Psoas muscle (tissue), 8 donors: Measurements from ENCODE around the gene MEMO1. TPM values are rescaled to one million over a fixed set of nuclear protein-coding genes. Genes with fewer than 3 reads are reported as not detected.
"Not testable (repeated sequence)": the region's sequence is repeated elsewhere in the genome, so short reads cannot be mapped to it uniquely, and the experiment has no call there.

Source experiments
- ATAC-seq, 4 donors: fragments of 200-7000 bp; cut with Tn5 transposase; one replicate each; pipeline ENCODE4 v1.9.1; 2020; ENCODE audit warnings: moderate library complexity in 3 of 4, mild to moderate bottlenecking in 2 of 4
- DNase-seq, 2 donors: peaks; one replicate each; pipeline ENCODE4 v3.0.0-alpha.2; 2020
- H3K27ac ChIP-seq: fragments of 200-600 bp; one replicate; pipeline ENCODE4 v1.8.0; 2022
- H3K27me3 ChIP-seq, 3 donors: fragments of 200-600 bp in 1 of 3; one replicate each; pipeline versions ENCODE4 v1.6.1 to v1.8.0; 2013 to 2022; ENCODE audit warnings: low read length in 2 of 3, mild to moderate bottlenecking in 2 of 3, moderate library complexity in 1 of 3; ENCODE audit not compliant: insufficient read depth in 3 of 3
- H3K36me3 ChIP-seq, 2 donors: fragments of 200-600 bp in 1 of 2; one replicate each; pipeline versions ENCODE4 v1.6.1 to v1.8.0; 2013 to 2022; ENCODE audit warnings: low read depth in 1 of 2, mild to moderate bottlenecking in 1 of 2, moderate library complexity in 1 of 2; ENCODE audit not compliant: insufficient read depth in 1 of 2
- H3K4me1 ChIP-seq: fragments of 200-600 bp; one replicate; pipeline ENCODE4 v1.8.0; 2022
- H3K4me3 ChIP-seq: fragments of 200-600 bp; one replicate; pipeline ENCODE4 v1.8.0; 2022; ENCODE audit warnings: mild to moderate bottlenecking
- H3K9me3 ChIP-seq: fragments of 200-600 bp; one replicate; pipeline ENCODE4 v1.8.0; 2022
- CTCF ChIP-seq: fragments of 200-600 bp; IDR thresholded peaks from one replicate; pipeline ENCODE4 v1.8.0; 2022; ENCODE audit warnings: antibody characterized with exemption
- WGBS, 3 donors: extraction: QIAGEN DNeasy Blood & Tissue Kit; methylation state at CpG; one replicate each; pipeline versions ENCODE4 v1.1.6 to v1.1.7; 2013; 5-methylcytosine and 5-hydroxymethylcytosine counted together
- intact Hi-C, 2 donors: fragments of 100-400 bp; cut with DNase I; formaldehyde crosslinking; loops; one replicate each; pipeline versions ENCODE4 v1.11.0 to v1.14.2; 2022
- polyA plus RNA-seq, 3 donors: library from polyadenylated mRNA; stranded (reverse); fragments of 200-250 nt; gene quantifications; one replicate each; pipeline ENCODE4 v1.2.3, GENCODE V29; 2013
- total RNA-seq, 4 donors: library from RNA; stranded (reverse); fragmentation: NEBNext Ultra II Directional in 2 of 4; extraction: Animal tissue kit (Norgen Biotek cat#: 25700) in 2 of 4; gene quantifications; one replicate each; pipeline versions ENCODE4 v1.2.1 to v1.2.4, GENCODE V29; 2021 to 2023
- donor health status: healthy with polysubstance abuse.
- donor health status: DM: no; HTN: no; CAD: no; lungs with moderate emphysema.
- donor health status: Bipolar disorder and iron deficiency.
- donor health status: healthy.
- donor health status: DM: yes; HTN: yes; CAD: no.
- donor health status: DM: no; HTN: no; CAD: no.
- donor health status: DM: no; HTN: no; CAD: no.
- donor health status: DM: yes; HTN: yes; CAD: no.

Gene MEMO1
- total and polyA plus RNA-seq, 7 donors = 40.0 to 86.8 (median 56.0) TPM

- no peak for DNase-seq
- 97 to 98% (median 98%) methylated on average over 6 of the region's 6 CpGs for WGBS, 3 donors
- Histone ChIP-seq H3K4me1 (peaks cover 51% of the 10 kb centered on the region), H3K36me3 (no peaks in the 10 kb centered on the region), H3K4me3 (no peak overlapping the region), H3K27me3 (no peaks in the 10 kb centered on the region), H3K27ac (no peak overlapping the region), H3K9me3 (no peaks in the 10 kb centered on the region)
- no peak for TF ChIP-seq CTCF
- intact Hi-C loops = no loop called here
- ATAC-seq = no peak
Observed at GRCh38 chr2:31978436-31978835, 32.4 kb downstream of the MEMO1 start.

- H3K27ac ChIP-seq = no peak overlapping the region
- no peak overlapping the region for H3K4me3 ChIP-seq
- intact Hi-C loops = no loop called here
- no peaks in the 10 kb centered on the region for H3K9me3 ChIP-seq
- TF ChIP-seq CTCF = no peak
- H3K36me3 ChIP-seq = no peaks in the 10 kb centered on the region
- no peaks in the 10 kb centered on the region for H3K27me3 ChIP-seq
- DNase-seq (no peak), ATAC-seq (no peak)
- peaks cover 24% of the 10 kb centered on the region for H3K4me1 ChIP-seq
Observed at GRCh38 chr2:31973665-31974064, 37.1 kb downstream of the MEMO1 start.

GRCh38 chr2:31972059-31972458 is 38.7 kb downstream of the MEMO1 start:
- no peaks in the 10 kb centered on the region for H3K36me3 ChIP-seq
- peaks cover 28% of the 10 kb centered on the region for H3K4me1 ChIP-seq
- H3K27me3 ChIP-seq = no peaks in the 10 kb centered on the region
- H3K27ac ChIP-seq = no peak overlapping the region
- 87 to 99% (median 90%) methylated on average over 2 of the region's 2 CpGs for WGBS, 3 donors
- ATAC-seq (no peak), DNase-seq (no peak)
- intact Hi-C loops = no loop called here
- H3K4me3 ChIP-seq = no peak overlapping the region
- TF ChIP-seq CTCF = no peak
- no peaks in the 10 kb centered on the region for H3K9me3 ChIP-seq

- Histone ChIP-seq H3K4me1 (peaks cover 15% of the 10 kb centered on the region), H3K36me3 (no peaks in the 10 kb centered on the region), H3K27ac (no peak overlapping the region), H3K4me3 (no peak overlapping the region), H3K27me3 (no peaks in the 10 kb centered on the region), H3K9me3 (no peaks in the 10 kb centered on the region)
- 93 to 96% (median 94%) methylated on average over 4 of the region's 4 CpGs for WGBS, 3 donors
- no peak for TF ChIP-seq CTCF
- ATAC-seq (no peak), DNase-seq (no peak)
- intact Hi-C loops = no loop called here
Observed at GRCh38 chr2:31969178-31969577, 41.6 kb downstream of the MEMO1 start.

- no peak for ATAC-seq
- TF ChIP-seq CTCF = no peak
- 89 to 100% (median 99%) methylated on average over 1 of the region's 1 CpG for WGBS, 3 donors
- peaks cover 4% of the 10 kb centered on the region for H3K4me1 ChIP-seq
- no peak for DNase-seq
- intact Hi-C loops = no loop called here
- H3K4me3 ChIP-seq = no peak overlapping the region
- no peaks in the 10 kb centered on the region for H3K9me3 ChIP-seq
- H3K27ac ChIP-seq = no peak overlapping the region
- no peaks in the 10 kb centered on the region for H3K36me3 ChIP-seq
- no peaks in the 10 kb centered on the region for H3K27me3 ChIP-seq
Observed at GRCh38 chr2:31967790-31968189, 43.0 kb downstream of the MEMO1 start.

GRCh38 chr2:31966402-31966801 is 44.4 kb downstream of the MEMO1 start:
- DNase-seq, H3K9me3 ChIP-seq, ATAC-seq, intact Hi-C loops, H3K27me3 ChIP-seq, H3K36me3 ChIP-seq, H3K4me3 ChIP-seq, H3K27ac ChIP-seq, H3K4me1 ChIP-seq: not testable (repeated sequence)
- 94 to 95% (median 95%) methylated on average over 6 of the region's 6 CpGs for WGBS, 3 donors
